ENCODE data around the gene RNF151.

- TF ChIP-seq POLR2A (IDR thresholded peaks at IDR 0.05; ENCODE audit: low read depth) (no peak), EP300 (IDR thresholded peaks at IDR 0.05) (no peak)
These were observed 33.3 kb downstream of the RNF151 start for GRCh38 chr16:1999866-2000514.
